Measurements from ENCODE around the gene TBXA2R.
"Not testable (repeated sequence)": the region's sequence is repeated elsewhere in the genome, so short reads cannot be mapped to it uniquely, and the experiment has no call there.

Gene TBXA2R

GRCh38 chr19:3589439-3589838 lies 17.2 kb downstream of the TBXA2R start:
- H3K36me3 ChIP-seq, result no peaks in the 10 kb centered on the region
- no peak for DNase-seq
- peaks cover 12% of the 10 kb centered on the region for H3K9me3 ChIP-seq (ENCODE audit: severe bottlenecking)
- no peak overlapping the region for H3K4me3 ChIP-seq (ENCODE audit: low read depth, low read length)
- no peak overlapping the region for H3K27ac ChIP-seq
- TF ChIP-seq CTCF (IDR thresholded peaks at IDR 0.05; ENCODE audit: low read depth, low read length), result no peak
- H3K27me3 ChIP-seq (ENCODE audit: insufficient read depth, low read depth, severe bottlenecking), result no peaks in the 10 kb centered on the region

DNA sequence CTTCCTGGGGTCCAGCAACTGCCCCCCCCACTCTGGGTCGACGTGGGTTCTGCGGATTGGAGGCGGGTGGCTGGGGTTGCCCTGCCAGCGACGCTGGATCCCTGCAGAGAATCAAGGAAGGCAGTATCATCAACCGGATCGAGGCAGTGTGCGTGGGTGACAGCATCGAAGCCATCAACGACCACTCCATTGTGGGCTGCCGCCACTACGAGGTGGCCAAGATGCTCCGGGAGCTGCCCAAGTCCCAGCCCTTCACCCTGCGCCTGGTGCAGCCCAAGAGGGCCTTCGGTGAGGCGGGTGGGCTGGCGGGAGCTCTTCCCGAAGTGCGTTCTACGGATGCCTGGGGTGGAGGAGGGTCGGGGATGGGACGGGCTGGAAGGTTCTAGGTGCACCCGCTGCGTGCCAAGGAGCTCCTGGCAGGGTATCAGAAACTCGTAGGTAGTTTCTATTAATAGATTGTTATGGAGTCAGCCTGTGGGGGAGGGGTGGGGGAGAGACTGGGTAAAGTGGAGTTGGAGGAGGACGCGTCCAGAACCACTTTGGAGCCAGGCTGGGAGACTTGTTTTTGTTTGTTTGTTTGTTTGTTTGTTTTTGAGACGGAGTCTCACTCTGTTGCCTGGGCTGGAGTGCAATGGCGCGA lies 19.8 kb downstream of the TBXA2R start:
- TF ChIP-seq CTCF (IDR thresholded peaks at IDR 0.05; ENCODE audit: low read depth, low read length), result no peak
- H3K36me3 ChIP-seq, result no peaks in the 10 kb centered on the region
- no peak for DNase-seq
- H3K4me3 ChIP-seq (ENCODE audit: low read depth, low read length), result no peak overlapping the region
- H3K9me3 ChIP-seq (ENCODE audit: severe bottlenecking), result peaks cover 12% of the 10 kb centered on the region
- no peak overlapping the region for H3K27ac ChIP-seq
- no peaks in the 10 kb centered on the region for H3K27me3 ChIP-seq (ENCODE audit: insufficient read depth, low read depth, severe bottlenecking)

- Histone ChIP-seq H3K9me3 (ENCODE audit: severe bottlenecking) (peaks cover 8% of the 10 kb centered on the region), H3K27ac (no peak overlapping the region), H3K27me3 (ENCODE audit: insufficient read depth, low read depth, severe bottlenecking) (no peaks in the 10 kb centered on the region), H3K4me3 (ENCODE audit: low read depth, low read length) (peak overlapping the region; percentile 53), H3K36me3 (no peaks in the 10 kb centered on the region)
- peak; percentile 55 for DNase-seq
- TF ChIP-seq CTCF (IDR thresholded peaks at IDR 0.05; ENCODE audit: low read depth, low read length), result peak; percentile 79
Measured at GRCh38 chr19:3586127-3586626, 20.5 kb downstream of the TBXA2R start.

GRCh38 chr19:3585301-3586126 lies 21.2 kb downstream of the TBXA2R start, which contains the start of gene GIPC3:
TSS of gene GIPC3 (plus strand) at chr19:3585478. CDS start at chr19:3585598, 120 bp downstream.
- peak; percentile 31 for DNase-seq
- TF ChIP-seq CTCF (IDR thresholded peaks at IDR 0.05; ENCODE audit: low read depth, low read length), result no peak
- no peaks in the 10 kb centered on the region for H3K27me3 ChIP-seq (ENCODE audit: insufficient read depth, low read depth, severe bottlenecking)
- peak within 1 kb of the TSS; percentile 53 for H3K4me3 ChIP-seq (ENCODE audit: low read depth, low read length)
- H3K27ac ChIP-seq, result no peak within 1 kb of the TSS
- H3K36me3 ChIP-seq, result no peaks in the 10 kb centered on the region
- H3K9me3 ChIP-seq (ENCODE audit: severe bottlenecking), result peaks cover 3% of the 10 kb centered on the region

DNA sequence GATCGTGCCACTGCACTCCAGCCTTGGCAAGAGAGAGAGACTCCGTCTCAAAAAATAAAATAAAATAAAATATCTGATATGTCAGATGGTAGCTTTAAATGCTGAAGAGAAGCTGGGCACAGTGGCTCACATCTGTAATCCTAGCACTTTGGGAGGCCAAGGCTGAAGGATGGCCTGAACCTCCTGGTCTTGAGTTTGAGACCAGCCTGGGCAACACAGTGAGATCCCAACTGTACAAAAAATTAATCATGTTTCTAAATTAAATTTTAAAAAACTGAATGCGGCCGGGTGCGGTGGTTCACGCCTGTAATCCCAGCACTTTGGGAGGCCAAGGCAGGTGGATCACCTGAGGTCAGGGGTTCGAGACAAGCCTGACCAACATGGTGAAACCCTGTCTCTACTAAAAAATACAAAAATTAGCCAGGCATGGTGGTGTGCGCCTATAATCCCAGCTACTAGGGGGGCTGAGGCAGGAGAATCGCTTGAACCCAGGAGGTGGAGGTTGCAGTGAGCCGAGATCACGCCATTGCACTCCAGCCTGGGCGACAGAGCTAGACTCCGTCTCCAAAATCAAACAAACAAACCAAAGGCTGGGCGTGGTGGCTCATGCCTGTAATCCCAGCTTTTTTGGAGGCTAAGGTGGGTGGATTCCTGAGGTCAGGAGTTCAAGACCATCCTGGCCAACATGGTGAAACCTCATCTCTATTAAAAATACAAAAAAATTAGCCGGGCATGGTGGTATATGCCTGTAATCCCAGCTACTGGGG lies 22.5 kb downstream of the TBXA2R start:
- H3K27me3 ChIP-seq (ENCODE audit: insufficient read depth, low read depth, severe bottlenecking); H3K4me3 ChIP-seq (ENCODE audit: low read depth, low read length); H3K36me3 ChIP-seq; H3K27ac ChIP-seq; DNase-seq; H3K9me3 ChIP-seq (ENCODE audit: severe bottlenecking): not testable (repeated sequence)

DNA sequence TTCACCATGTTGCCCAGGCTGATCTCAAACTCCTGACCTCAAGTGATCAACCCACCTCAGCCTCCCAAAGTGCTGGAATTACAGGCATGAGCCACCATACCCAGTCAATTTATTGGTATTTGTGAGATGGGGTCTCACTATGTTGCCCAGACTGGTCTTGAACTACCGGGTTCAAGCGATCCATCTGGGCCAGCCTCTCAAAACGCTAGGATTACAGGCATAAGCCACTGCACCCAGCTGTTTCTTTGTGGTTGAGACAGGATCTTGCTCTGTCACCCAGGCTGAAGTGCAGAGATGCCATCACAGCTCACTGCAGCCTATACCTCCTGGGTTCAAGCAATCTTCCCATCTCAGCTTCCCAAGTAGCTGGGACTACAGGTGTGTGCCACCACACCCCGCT lies 24.9 kb downstream of the TBXA2R start:
- H3K27ac ChIP-seq; H3K36me3 ChIP-seq; H3K27me3 ChIP-seq (ENCODE audit: insufficient read depth, low read depth, severe bottlenecking); H3K4me3 ChIP-seq (ENCODE audit: low read depth, low read length); DNase-seq; H3K9me3 ChIP-seq (ENCODE audit: severe bottlenecking): not testable (repeated sequence)

Measured in WERI-Rb-1 (cell line).